ENCODE results near the gene PELI2.

Gene PELI2

GRCh38 chr14:56183631-56184157, 65.5 kb downstream of the PELI2 start:
- ATAC-seq = no peak
- TF ChIP-seq OSR1 (CRISPR knock-in tag; IDR thresholded peaks at IDR 0.05) = no peak
- no peak for TF ChIP-seq POU6F1 (CRISPR knock-in tag; IDR thresholded peaks at IDR 0.05; ENCODE audit: borderline replicate concordance, low read depth)
- no peak for TF ChIP-seq CSDC2 (CRISPR knock-in tag; IDR thresholded peaks at IDR 0.05)
- no peak for TF ChIP-seq ESRRG (CRISPR knock-in tag; IDR thresholded peaks at IDR 0.05)
- no peak for TF ChIP-seq ISL1 (CRISPR knock-in tag; IDR thresholded peaks at IDR 0.05)
- TF ChIP-seq ZC3H10 (CRISPR knock-in tag; IDR thresholded peaks at IDR 0.05) = no peak
- TF ChIP-seq PPARA (CRISPR knock-in tag; IDR thresholded peaks at IDR 0.05; ENCODE audit: borderline replicate concordance) = no peak
- TF ChIP-seq, protein P1, sequence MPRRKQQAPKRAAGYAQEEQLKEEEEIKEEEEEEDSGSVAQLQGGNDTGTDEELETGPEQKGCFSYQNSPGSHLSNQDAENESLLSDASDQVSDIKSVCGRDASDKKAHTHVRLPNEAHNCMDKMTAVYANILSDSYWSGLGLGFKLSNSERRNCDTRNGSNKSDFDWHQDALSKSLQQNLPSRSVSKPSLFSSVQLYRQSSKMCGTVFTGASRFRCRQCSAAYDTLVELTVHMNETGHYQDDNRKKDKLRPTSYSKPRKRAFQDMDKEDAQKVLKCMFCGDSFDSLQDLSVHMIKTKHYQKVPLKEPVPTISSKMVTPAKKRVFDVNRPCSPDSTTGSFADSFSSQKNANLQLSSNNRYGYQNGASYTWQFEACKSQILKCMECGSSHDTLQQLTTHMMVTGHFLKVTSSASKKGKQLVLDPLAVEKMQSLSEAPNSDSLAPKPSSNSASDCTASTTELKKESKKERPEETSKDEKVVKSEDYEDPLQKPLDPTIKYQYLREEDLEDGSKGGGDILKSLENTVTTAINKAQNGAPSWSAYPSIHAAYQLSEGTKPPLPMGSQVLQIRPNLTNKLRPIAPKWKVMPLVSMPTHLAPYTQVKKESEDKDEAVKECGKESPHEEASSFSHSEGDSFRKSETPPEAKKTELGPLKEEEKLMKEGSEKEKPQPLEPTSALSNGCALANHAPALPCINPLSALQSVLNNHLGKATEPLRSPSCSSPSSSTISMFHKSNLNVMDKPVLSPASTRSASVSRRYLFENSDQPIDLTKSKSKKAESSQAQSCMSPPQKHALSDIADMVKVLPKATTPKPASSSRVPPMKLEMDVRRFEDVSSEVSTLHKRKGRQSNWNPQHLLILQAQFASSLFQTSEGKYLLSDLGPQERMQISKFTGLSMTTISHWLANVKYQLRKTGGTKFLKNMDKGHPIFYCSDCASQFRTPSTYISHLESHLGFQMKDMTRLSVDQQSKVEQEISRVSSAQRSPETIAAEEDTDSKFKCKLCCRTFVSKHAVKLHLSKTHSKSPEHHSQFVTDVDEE (CRISPR knock-in tag; IDR thresholded peaks at IDR 0.05) = no peak
- TF ChIP-seq ZNF565 (CRISPR knock-in tag; conservative IDR thresholded peaks at IDR 0.05; ENCODE audit: low read depth) = no peak
- TF ChIP-seq ZFP30 (CRISPR knock-in tag; IDR thresholded peaks at IDR 0.05) = no peak
- TF ChIP-seq TCF4 (CRISPR knock-in tag; IDR thresholded peaks at IDR 0.05; ENCODE audit: borderline replicate concordance) = no peak

- TF ChIP-seq TOX (CRISPR knock-in tag; IDR thresholded peaks at IDR 0.05; ENCODE audit: borderline replicate concordance) (no peak), SNAI2 (CRISPR knock-in tag; IDR thresholded peaks at IDR 0.05) (no peak), ISL1 (CRISPR knock-in tag; IDR thresholded peaks at IDR 0.05) (no peak), ZC3H10 (CRISPR knock-in tag; IDR thresholded peaks at IDR 0.05) (no peak), ESRRG (CRISPR knock-in tag; IDR thresholded peaks at IDR 0.05) (no peak), CSRNP3 (CRISPR knock-in tag; IDR thresholded peaks at IDR 0.05) (no peak), ZNF8 (CRISPR knock-in tag; IDR thresholded peaks at IDR 0.05) (no peak), ZNF565 (CRISPR knock-in tag; conservative IDR thresholded peaks at IDR 0.05; ENCODE audit: low read depth) (no peak)
- no peak for ATAC-seq
Measured at GRCh38 chr14:56185992-56186391, 67.8 kb downstream of the PELI2 start.

DNA sequence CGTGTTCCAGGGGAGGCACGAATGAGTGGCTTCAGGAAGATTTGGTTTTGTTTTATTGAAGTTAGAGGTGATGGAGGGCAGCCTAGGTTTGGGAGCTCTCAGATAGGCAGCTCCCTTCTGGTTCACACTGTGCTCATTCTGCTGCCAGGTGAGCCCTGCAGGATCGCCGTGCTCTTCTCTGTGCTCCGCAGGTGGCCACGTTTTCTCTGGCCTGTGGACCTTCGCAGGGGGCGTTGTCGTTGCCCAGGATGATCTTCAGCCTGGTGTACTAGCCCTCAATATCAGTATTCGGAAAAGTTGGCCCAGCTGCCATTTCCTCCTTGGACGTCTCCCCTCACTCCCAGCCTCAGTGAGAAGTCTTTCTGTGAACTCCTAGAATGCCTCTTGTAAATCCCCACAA, 69.5 kb downstream of the PELI2 start:
- ATAC-seq = no peak
- TF ChIP-seq PPARA (CRISPR knock-in tag; IDR thresholded peaks at IDR 0.05; ENCODE audit: borderline replicate concordance) (no peak), ESRRG (CRISPR knock-in tag; IDR thresholded peaks at IDR 0.05) (no peak), ZNF8 (CRISPR knock-in tag; IDR thresholded peaks at IDR 0.05) (no peak), ZNF70 (CRISPR knock-in tag; IDR thresholded peaks at IDR 0.05) (no peak), BACH2 (CRISPR knock-in tag; IDR thresholded peaks at IDR 0.05; ENCODE audit: borderline replicate concordance) (no peak), ZNF565 (CRISPR knock-in tag; conservative IDR thresholded peaks at IDR 0.05; ENCODE audit: low read depth) (no peak), RARB (CRISPR knock-in tag; IDR thresholded peaks at IDR 0.05) (no peak), CSRNP3 (CRISPR knock-in tag; IDR thresholded peaks at IDR 0.05) (no peak), SNAI2 (CRISPR knock-in tag; IDR thresholded peaks at IDR 0.05) (no peak), GLIS3 (CRISPR knock-in tag; IDR thresholded peaks at IDR 0.05) (no peak), OSR1 (CRISPR knock-in tag; IDR thresholded peaks at IDR 0.05) (no peak), TCF4 (CRISPR knock-in tag; IDR thresholded peaks at IDR 0.05; ENCODE audit: borderline replicate concordance) (no peak), CREB5 (CRISPR knock-in tag; IDR thresholded peaks at IDR 0.05; ENCODE audit: low read depth) (no peak), ISL1 (CRISPR knock-in tag; IDR thresholded peaks at IDR 0.05) (no peak), ZC3H10 (CRISPR knock-in tag; IDR thresholded peaks at IDR 0.05) (no peak), CSDC2 (CRISPR knock-in tag; IDR thresholded peaks at IDR 0.05) (no peak), ZFP3 (CRISPR knock-in tag; IDR thresholded peaks at IDR 0.05) (no peak), ARNTL (CRISPR knock-in tag; IDR thresholded peaks at IDR 0.05; ENCODE audit: borderline replicate concordance, low read depth) (no peak)
- TF ChIP-seq, protein P2, sequence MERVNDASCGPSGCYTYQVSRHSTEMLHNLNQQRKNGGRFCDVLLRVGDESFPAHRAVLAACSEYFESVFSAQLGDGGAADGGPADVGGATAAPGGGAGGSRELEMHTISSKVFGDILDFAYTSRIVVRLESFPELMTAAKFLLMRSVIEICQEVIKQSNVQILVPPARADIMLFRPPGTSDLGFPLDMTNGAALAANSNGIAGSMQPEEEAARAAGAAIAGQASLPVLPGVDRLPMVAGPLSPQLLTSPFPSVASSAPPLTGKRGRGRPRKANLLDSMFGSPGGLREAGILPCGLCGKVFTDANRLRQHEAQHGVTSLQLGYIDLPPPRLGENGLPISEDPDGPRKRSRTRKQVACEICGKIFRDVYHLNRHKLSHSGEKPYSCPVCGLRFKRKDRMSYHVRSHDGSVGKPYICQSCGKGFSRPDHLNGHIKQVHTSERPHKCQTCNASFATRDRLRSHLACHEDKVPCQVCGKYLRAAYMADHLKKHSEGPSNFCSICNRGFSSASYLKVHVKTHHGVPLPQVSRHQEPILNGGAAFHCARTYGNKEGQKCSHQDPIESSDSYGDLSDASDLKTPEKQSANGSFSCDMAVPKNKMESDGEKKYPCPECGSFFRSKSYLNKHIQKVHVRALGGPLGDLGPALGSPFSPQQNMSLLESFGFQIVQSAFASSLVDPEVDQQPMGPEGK (CRISPR knock-in tag; IDR thresholded peaks at IDR 0.05; ENCODE audit: borderline replicate concordance) = no peak
- TF ChIP-seq, protein P1 (CRISPR knock-in tag; IDR thresholded peaks at IDR 0.05) = no peak

Data from SK-N-SH treated with all-trans-retinoic acid at 6 μM for 48 hours (cell line).